Neural progenitor cell (in vitro differentiated cells): ENCODE results near the gene TAF6. TPM values are rescaled to one million over a fixed set of nuclear protein-coding genes. Genes with fewer than 3 reads are reported as not detected.

Experiments
- DNase-seq: peaks from one replicate; pipeline ENCODE4 v3.0.0-alpha.2; 2016; ENCODE audit warnings: low spot score
- H2AFZ ChIP-seq: fragments of 200-600 bp; sonication (generic); replicated peaks from 2 replicates; pipeline ENCODE4 v1.6.1; 2016; ENCODE audit warnings: antibody characterized with exemption
- H3F3A ChIP-seq: fragments of 200-600 bp; sonication (generic); 2 replicates; pipeline ENCODE4 v1.6.1; 2016; ENCODE audit warnings: antibody characterized with exemption, low read depth
- H3K27ac ChIP-seq: fragments of 200-600 bp; sonication (generic); 2 replicates; pipeline ENCODE4 v1.5.1; 2016; ENCODE audit warnings: mild to moderate bottlenecking
- H3K27me3 ChIP-seq: fragments of 200-600 bp; sonication (generic); 2 replicates; pipeline ENCODE4 v1.6.1; 2016; ENCODE audit warnings: mild to moderate bottlenecking, moderate library complexity
- H3K36me3 ChIP-seq: fragments of 200-600 bp; sonication (generic); 2 replicates; pipeline ENCODE4 v1.5.1; 2016
- H3K4me1 ChIP-seq: fragments of 200-600 bp; sonication (generic); 2 replicates; pipeline ENCODE4 v1.6.1; 2016; ENCODE audit warnings: mixed run types
- H3K4me2 ChIP-seq: fragments of 200-600 bp; sonication (generic); 2 replicates; pipeline ENCODE4 v1.6.1; 2016
- H3K4me3 ChIP-seq: fragments of 200-600 bp; sonication (generic); 2 replicates; pipeline ENCODE4 v1.5.1; 2016
- H3K79me2 ChIP-seq: fragments of 200-600 bp; sonication (generic); 2 replicates; pipeline ENCODE4 v1.6.1; 2016; ENCODE audit warnings: low read depth
- H3K9ac ChIP-seq: fragments of 200-600 bp; sonication (generic); 2 replicates; pipeline ENCODE4 v1.6.1; 2016
- H3K9me3 ChIP-seq: fragments of 200-600 bp; sonication (generic); 2 replicates; pipeline ENCODE4 v1.5.1; 2016; ENCODE audit warnings: low read depth
- H4K20me1 ChIP-seq: fragments of 200-600 bp; sonication (generic); 2 replicates; pipeline ENCODE4 v1.6.1; 2016; ENCODE audit warnings: low read depth
- H3K27ac Mint-ChIP-seq: 3 replicates; pipeline ENCODE4 v1.8.0; 2021; ENCODE audit warnings: mixed read lengths
- H3K27me3 Mint-ChIP-seq: 2 replicates; pipeline ENCODE4 v1.8.0; 2022; ENCODE audit warnings: low read depth, mild to moderate bottlenecking, inconsistent platforms, moderate library complexity, mixed read lengths; ENCODE audit not compliant: insufficient read depth
- H3K36me3 Mint-ChIP-seq: 3 replicates; pipeline ENCODE4 v1.8.0; 2021; ENCODE audit warnings: mixed read lengths
- H3K4me1 Mint-ChIP-seq: 3 replicates; pipeline ENCODE4 v1.8.0; 2021; ENCODE audit warnings: mixed read lengths
- H3K4me3 Mint-ChIP-seq: 3 replicates; pipeline ENCODE4 v1.8.0; 2021; ENCODE audit warnings: mild to moderate bottlenecking, moderate library complexity, mixed read lengths
- H3K9me3 Mint-ChIP-seq: 3 replicates; pipeline ENCODE4 v1.8.0; 2020; ENCODE audit warnings: mixed read lengths
- CTCF ChIP-seq: fragments of 200-600 bp; sonication (generic); IDR thresholded peaks from 2 replicates; pipeline ENCODE4 v1.5.1; 2017; ENCODE audit warnings: antibody characterized with exemption, mild to moderate bottlenecking
- EZH2 ChIP-seq: fragments of 200-600 bp; sonication (generic); IDR thresholded peaks from 2 replicates; pipeline ENCODE4 v1.6.1; 2017; ENCODE audit warnings: antibody characterized with exemption, mild to moderate bottlenecking, moderate library complexity
- EZH2phosphoT487 ChIP-seq: fragments of 200-600 bp; sonication (generic); IDR thresholded peaks from 2 replicates; pipeline ENCODE4 v1.6.1; 2017; ENCODE audit warnings: antibody characterized with exemption
- total RNA-seq: library from RNA; depleted of rRNA; stranded (reverse); fragments of >200 nt; gene quantifications from 2 replicates; pipeline ENCODE4 v1.2.3, GENCODE V29; 2015; ENCODE audit warnings: low replicate concordance

TAF6 gene
- total RNA-seq, result 66.1 and 88.3 TPM in 2 replicates

GRCh38 chr7:100119072-100119969 lies at the start of gene TAF6, which contains the start of gene CNPY4:
TSS of gene TAF6 (minus strand) at chr7:100119358. CDS start at chr7:100114209, 5,149 bp downstream.
TSS of gene CNPY4 (plus strand) at chr7:100119634. CDS start at chr7:100119745, 111 bp downstream.
- Mint-ChIP-seq H3K36me3 (peaks cover 10% of the 10 kb centered on the region), H3K4me3 (peak within 1 kb of the TSS; percentile 99), H3K27ac (peak within 1 kb of the TSS; percentile 100), H3K9me3 (no peaks in the 10 kb centered on the region), H3K4me1 (peaks cover 17% of the 10 kb centered on the region), H3K27me3 (peaks cover 4% of the 10 kb centered on the region)
- Histone ChIP-seq H3K4me2 (peak within 1 kb of the TSS; percentile 84), H3K9me3 (no peaks in the 10 kb centered on the region), H3K36me3 (no peaks in the 10 kb centered on the region), H3K79me2 (peaks cover 34% of the 10 kb centered on the region), H3K27ac (peak within 1 kb of the TSS; percentile 98), H3K4me1 (peaks cover 12% of the 10 kb centered on the region), H3K9ac (peak within 1 kb of the TSS; percentile 89), H3K4me3 (peak within 1 kb of the TSS; percentile 99), H2AFZ (peak within 1 kb of the TSS; percentile 96), H4K20me1 (no peaks in the 10 kb centered on the region), H3F3A (peaks cover 23% of the 10 kb centered on the region), H3K27me3 (no peaks in the 10 kb centered on the region)
- DNase-seq, result peak; percentile 98
- TF ChIP-seq EZH2phosphoT487 (no peak), EZH2 (no peak), CTCF (no peak)

DNA sequence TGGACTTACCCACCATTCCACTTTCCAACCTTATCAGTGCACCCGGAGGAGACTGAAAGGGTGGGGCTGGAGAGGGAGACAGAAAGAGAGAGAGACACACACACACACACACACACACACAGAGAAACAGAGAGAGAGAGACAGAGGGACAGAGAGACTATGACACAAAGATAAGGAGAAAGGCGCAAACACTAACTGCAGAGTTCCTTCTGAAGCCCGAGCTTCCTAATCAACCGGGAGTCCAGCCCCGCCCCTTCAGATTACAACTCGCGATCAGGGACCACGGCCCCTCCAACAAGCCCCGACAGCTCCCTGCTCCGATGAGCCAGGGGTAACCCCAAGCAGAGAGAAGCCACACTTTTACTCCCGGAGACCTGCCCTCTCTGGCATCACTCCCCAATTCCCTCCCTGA lies 48.8 kb upstream of the TAF6 start:
- Mint-ChIP-seq H3K4me1 (peaks cover 47% of the 10 kb centered on the region), H3K27ac (no peak overlapping the region), H3K27me3 (peaks cover 24% of the 10 kb centered on the region), H3K9me3 (no peaks in the 10 kb centered on the region), H3K36me3 (peaks cover 3% of the 10 kb centered on the region), H3K4me3 (peak overlapping the region; percentile 80)
- Histone ChIP-seq H3K4me1 (peaks cover 36% of the 10 kb centered on the region), H3K4me3 (peak overlapping the region; percentile 49), H3F3A (peaks cover 43% of the 10 kb centered on the region), H3K79me2 (no peaks in the 10 kb centered on the region), H2AFZ (peak overlapping the region; percentile 78), H3K36me3 (no peaks in the 10 kb centered on the region), H3K4me2 (peak overlapping the region; percentile 89), H4K20me1 (peaks cover 34% of the 10 kb centered on the region), H3K27me3 (peaks cover 41% of the 10 kb centered on the region), H3K9ac (no peak overlapping the region), H3K9me3 (no peaks in the 10 kb centered on the region), H3K27ac (no peak overlapping the region)
- DNase-seq, result peak; percentile 59
- TF ChIP-seq EZH2phosphoT487 (no peak), CTCF (no peak), EZH2 (no peak)

GRCh38 chr7:100166970-100167911 lies 48.1 kb upstream of the TAF6 start:
- Histone ChIP-seq H3K27ac (no peak overlapping the region), H3K27me3 (peaks cover 40% of the 10 kb centered on the region), H3K9ac (no peak overlapping the region), H3K4me1 (peaks cover 36% of the 10 kb centered on the region), H4K20me1 (peaks cover 32% of the 10 kb centered on the region), H3K9me3 (no peaks in the 10 kb centered on the region), H3F3A (peaks cover 39% of the 10 kb centered on the region), H3K79me2 (no peaks in the 10 kb centered on the region), H3K36me3 (no peaks in the 10 kb centered on the region), H2AFZ (peak overlapping the region; percentile 78), H3K4me3 (peak overlapping the region; percentile 49), H3K4me2 (peak overlapping the region; percentile 89)
- peak overlapping the region; percentile 20 for H3K27ac Mint-ChIP-seq
- peak overlapping the region; percentile 80 for H3K4me3 Mint-ChIP-seq
- H3K9me3 Mint-ChIP-seq, result no peaks in the 10 kb centered on the region
- peaks cover 3% of the 10 kb centered on the region for H3K36me3 Mint-ChIP-seq
- H3K4me1 Mint-ChIP-seq, result peaks cover 49% of the 10 kb centered on the region
- DNase-seq, result no peak
- peaks cover 24% of the 10 kb centered on the region for H3K27me3 Mint-ChIP-seq
- TF ChIP-seq EZH2phosphoT487 (no peak), CTCF (no peak), EZH2 (no peak)
